SIG-M5 (cell line): ENCODE measurements around the gene GRID1.

Experiments
- DNase-seq: peaks from one replicate; lab custom pipeline; 2025; lab: John Stamatoyannopoulos, UW

The GRID1 gene

GRCh38 chr10:86291616-86292340 is 74.8 kb downstream of the GRID1 start:
- no peak for DNase-seq

DNA sequence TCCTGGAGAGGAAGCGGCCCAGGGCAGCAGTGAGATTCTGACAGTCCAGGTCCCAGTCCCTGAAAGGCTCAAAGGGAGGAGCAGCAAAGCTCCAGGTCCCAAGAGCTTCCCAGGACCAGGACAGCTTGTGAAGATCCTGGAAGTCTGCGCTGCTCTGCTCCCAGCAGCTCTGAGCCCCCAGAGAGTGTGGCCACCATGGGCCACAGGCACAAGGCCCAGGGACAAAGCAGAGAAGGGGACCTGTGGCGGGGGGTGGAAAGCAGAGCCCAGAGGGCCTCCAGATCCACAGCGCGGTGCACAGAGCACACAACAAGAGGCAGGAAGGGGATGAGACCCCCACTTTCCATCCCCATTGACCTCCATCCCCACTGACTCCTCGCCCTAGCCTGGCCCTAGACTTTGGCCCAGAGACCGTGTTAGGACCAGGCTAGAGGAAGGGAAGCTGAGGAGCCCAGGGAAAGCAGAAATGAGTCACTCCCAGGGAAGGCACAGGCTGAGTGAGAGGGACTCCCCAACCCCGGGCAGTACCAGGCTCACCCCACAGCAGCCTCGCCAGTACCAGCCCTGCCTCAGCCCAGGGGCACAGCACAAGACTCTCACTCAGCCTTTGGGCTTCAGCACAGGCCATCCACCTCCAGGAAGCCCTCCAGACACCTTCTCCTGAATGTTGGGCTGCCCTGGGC is 75.5 kb downstream of the GRID1 start:
- DNase-seq: no peak

- no peak for DNase-seq
Measured at GRCh38 chr10:86289577-86289868, 77.1 kb downstream of the GRID1 start.

DNA sequence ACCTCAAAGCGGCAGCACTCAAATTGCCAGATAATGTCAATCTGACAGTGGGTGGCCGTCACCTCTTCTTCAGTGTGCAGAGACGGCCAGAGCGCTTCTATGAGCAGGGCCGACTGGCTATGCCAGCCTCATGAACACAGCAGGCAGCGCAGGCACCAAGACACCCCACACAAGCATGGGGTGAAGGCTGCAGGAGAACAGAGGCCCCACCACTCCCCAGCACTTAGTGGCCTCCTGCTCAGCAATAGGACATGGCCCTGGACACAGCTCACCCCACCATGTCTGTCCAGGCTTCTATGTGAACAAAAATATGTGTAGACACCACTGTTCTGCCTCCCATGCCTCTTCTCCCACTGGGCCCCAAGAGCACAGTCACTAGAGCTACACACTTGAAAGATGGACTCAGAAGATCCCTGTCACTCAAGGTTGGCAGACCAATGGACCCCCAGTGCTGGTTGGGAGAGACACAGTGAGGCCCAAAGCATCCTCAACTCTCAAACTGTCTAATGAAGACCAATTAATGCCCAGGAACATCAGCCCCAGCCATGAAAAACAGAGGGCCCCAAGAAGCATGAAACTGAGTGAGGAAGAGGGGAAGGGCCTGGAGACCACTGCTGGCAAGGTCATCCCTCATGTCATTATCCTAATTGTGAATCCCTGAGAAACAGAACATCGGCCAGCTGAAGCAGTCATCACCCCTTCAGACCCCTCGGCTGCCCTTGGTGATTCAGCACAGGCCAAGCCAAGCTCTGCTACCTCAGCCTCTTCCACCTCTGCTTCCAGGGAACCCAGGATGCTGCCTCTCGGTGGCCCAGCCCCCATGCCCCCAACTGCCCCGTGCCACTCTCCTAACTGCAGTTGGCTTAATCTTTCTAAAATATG is 77.7 kb downstream of the GRID1 start:
- DNase-seq: no peak

GRCh38 chr10:86287966-86288579 is 78.5 kb downstream of the GRID1 start:
- no peak for DNase-seq

DNA sequence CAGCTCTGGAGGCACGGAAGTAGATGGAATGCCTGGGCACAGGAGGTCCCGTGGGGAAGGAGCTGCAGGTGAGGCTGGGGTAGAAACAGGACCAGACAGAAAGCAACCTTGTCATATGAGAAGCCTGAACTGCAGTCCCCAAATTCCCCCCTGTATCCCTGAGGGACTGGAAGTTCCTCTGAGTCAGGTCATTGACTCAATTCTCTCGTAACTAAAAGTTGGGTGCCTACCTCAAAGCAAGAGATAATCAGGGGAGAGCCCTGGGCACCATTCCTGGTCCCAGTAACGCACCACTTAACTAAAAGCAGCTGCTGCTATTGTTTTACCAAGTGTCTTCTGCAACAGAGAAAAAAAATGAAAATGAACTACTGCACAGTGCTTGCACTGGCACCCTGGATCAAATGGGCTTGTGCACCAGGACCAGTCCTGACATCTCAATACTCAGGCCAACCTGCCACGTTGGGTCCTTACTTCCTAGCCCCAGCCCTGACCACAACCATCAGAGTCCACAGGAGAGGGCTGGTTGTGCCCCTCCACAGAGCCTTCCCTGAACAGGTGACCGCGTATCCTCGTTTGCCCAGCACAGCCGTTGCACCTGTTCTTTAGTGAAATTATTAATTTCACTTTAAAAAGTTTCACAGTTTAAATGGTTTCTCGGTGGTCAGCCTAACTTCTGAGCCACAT is 79.3 kb downstream of the GRID1 start:
- no peak for DNase-seq

GRCh38 chr10:86286236-86287109 is 80.1 kb downstream of the GRID1 start:
- no peak for DNase-seq

DNA sequence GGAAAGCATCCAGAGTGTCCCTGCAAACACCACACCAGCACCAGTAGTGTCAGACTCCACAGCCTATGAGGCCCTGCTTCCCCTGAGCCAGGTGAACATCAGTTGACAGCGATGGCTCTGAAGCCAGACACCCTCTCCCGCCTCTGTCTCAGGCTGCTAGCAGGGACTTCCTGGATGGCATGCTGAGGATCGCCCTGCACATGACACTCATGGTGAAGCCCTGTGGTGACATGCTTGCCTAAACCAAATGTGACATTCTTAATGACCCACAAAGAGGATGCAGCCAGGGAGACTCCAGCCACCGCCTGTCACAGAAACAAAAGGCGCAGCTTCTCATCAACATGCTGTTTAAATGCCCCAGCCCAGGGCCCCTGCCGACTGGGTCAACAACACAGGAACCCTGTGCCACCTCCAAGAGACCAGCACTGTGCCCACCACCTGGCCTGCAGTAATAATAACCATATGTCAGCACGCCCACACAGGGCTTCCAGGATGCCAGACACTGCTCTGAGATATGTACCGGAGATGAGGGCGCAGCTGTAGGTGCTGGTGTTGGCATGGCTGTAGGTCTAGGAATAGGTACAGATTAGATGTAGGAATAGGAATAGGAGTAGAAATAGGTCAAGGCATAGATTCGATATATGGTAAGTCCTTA is 81.3 kb downstream of the GRID1 start:
- DNase-seq: no peak

DNA sequence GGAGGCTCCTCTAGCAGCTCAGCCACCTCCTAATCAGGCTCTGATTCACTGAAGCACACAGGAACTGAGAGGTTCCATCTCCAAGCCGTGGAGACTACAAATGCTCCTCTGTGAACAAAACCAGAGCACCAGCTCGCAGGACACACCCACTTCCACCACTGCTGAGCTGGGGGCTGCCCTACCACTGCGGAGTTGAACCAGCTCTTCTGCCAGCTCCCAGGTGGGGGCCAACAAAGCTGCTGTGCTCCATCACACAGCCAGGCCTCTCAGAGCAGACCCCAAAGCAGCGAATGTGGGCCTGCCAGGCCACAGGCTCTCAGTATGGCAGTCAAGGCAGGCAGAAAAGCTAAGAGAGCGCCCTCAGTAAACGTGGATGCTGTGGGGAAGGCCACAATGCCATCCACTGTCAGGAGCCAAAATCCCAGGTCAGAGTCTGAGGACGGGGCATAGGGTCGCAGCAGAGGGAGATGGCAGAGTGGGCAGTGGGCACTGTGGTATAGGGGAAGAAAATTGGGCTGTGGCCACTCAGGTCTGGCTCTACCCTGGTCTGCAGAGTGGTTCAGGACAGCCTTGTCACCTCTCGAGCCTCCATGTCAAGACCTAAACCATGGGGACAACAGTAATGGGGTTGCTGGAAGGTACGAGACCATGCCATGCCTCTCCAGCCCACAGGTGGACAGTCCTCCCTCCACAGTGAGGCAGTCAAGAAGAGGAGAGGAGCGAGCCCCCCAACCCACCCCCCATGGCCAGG is 82.1 kb downstream of the GRID1 start:
- DNase-seq: no peak

DNA sequence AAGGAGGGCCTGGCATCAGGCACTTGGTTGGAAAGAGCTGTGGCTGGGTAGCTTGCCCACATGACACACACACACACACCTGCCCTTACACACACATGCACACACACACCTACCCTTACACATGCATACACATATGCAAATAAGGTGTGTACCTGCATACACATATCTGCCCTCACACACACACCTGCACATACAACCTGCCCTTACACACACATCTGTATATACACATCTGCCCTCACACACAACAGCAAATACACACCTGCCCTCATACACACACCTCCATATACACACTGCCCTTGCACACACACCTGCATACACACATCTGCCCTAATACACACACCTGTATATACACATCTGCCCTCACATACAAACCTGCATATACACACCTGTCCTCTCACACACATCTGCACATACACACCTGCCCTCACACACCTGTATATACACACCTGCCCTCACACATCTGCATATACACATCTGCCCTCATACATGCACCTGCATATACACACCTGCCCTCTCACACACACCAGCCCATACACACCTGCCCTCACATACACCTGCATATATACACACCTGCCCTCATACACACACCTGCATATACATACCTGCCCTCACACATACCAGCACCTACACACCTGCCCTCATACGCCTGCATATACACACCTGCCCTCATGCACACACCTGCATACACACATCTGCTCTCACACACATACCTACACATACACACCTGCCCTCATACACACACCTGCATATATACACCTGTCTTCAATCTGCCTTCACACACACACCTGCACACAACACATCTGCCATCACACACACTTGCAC is 82.9 kb downstream of the GRID1 start:
- no peak for DNase-seq

- DNase-seq: no peak
Measured at GRCh38 chr10:86282664-86283465, 83.7 kb downstream of the GRID1 start.

DNA sequence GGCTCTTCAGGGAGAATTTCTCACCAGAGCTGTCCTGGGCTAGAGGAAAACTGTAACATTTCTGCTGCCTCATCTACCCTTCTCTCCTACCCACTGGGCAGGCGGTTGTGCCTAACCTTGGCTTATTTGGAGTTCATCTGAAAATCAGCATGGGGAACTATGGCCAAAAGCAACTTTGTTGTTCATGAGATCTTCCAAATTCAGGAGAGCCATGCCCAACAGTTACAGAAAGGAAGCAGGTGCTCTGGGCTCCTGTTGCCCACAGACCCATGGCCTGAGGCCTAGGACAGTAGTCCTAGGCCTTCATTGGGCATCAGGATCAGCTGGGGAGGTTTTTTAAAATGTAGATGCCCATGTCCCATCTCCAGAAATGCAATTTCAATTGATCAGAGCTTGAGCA is 85.2 kb downstream of the GRID1 start:
- DNase-seq: no peak

GRCh38 chr10:86269332-86269731 is 97.3 kb downstream of the GRID1 start:
- DNase-seq: no peak

- DNase-seq: no peak
Measured at GRCh38 chr10:86267286-86268195, 99.1 kb downstream of the GRID1 start.

- DNase-seq: no peak
Measured at GRCh38 chr10:86266446-86267242, 100.0 kb downstream of the GRID1 start.

DNA sequence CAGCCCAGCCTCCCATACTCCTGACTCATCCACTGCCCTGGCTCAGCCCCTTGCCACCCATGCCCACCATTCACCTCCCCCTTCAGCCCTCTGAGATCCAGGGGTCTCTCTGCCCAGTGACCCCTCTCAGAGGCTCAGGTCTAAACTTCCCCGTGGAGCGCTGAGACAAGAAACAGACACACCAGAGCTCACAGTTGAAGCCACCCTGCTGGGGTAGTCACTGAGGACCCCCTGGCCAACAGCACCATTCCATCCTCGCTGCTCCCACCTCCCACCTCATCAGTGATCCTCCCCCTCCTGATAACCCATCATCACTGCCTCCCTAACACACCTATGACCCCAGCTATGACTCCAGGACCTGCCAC is 100.7 kb downstream of the GRID1 start:
- DNase-seq: no peak
